GM12892 (cell line): ENCODE measurements around the gene GIPC3.

Source experiments
- POLR2A ChIP-seq: IDR thresholded peaks from 2 replicates; pipeline ENCODE4 v1.6.1; 2011; ENCODE audit warnings: low read depth, low read length, control low read depth
- POLR2AphosphoS5 ChIP-seq: IDR thresholded peaks from 2 replicates; pipeline ENCODE4 v1.6.1; 2011; ENCODE audit warnings: low read depth, low read length, control low read depth
- TAF1 ChIP-seq: IDR thresholded peaks from 2 replicates; pipeline ENCODE4 v1.6.1; 2011; ENCODE audit warnings: low read depth, mild to moderate bottlenecking, control low read depth, low read length, borderline replicate concordance

DNA sequence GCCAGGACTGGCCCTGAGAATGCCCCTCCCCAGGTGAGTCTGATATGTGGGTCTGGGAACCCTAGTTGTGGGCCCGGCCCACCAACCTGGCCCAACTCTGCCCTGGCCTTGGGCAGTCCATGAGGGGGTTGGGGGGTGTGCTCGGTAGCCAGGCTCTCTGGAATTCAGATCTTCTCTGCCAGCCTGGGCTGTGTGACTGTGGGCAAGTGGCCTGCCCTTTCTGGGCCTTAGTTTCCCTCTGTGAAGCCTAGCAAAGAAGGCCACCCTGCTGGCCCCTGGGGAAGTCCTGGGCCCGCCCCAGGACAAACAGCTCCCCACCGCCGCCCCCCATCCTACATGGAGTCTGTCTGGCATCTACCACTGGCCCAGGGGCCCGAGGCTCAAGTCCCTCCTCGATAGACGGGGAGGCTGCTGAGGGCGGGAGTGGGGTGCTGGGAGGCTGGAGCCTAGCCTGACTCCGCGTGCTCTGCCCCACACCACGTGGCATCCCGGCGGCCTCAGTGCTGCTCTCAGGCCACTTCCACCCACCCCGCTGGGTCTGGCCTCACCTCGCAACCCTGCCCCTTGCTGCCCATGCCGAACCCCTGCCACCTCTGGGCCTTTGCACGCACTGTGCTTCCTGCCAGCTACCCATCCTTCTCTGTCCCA is 29.7 kb downstream of the GIPC3 start:
- TF ChIP-seq POLR2AphosphoS5 (no peak), POLR2A (no peak), TAF1 (no peak)
